HG03520 (cell line): ENCODE results near the gene PLCL2.
"Not testable (repeated sequence)": the region's sequence is repeated elsewhere in the genome, so short reads cannot be mapped to it uniquely, and the experiment has no call there.

Experiments
- ATAC-seq: cut with Tn5 transposase; IDR thresholded peaks from one replicate; pipeline ENCODE4 v1.9.1; 2021; ENCODE audit warnings: mild to moderate bottlenecking, moderate library complexity; ENCODE audit not compliant: unreplicated experiment

The PLCL2 gene

GRCh38 chr3:16950282-16950681 lies 65.5 kb downstream of the PLCL2 start:
- ATAC-seq, result no peak

GRCh38 chr3:16950845-16951244 lies 66.1 kb downstream of the PLCL2 start:
- ATAC-seq, result no peak

GRCh38 chr3:16957852-16958251 lies 73.1 kb downstream of the PLCL2 start:
- not testable (repeated sequence) for ATAC-seq

- no peak for ATAC-seq
Observed at GRCh38 chr3:16960125-16960524, 75.4 kb downstream of the PLCL2 start.

- ATAC-seq, result no peak
Observed at GRCh38 chr3:16961621-16962205, 77.0 kb downstream of the PLCL2 start.

- no peak for ATAC-seq
Observed at GRCh38 chr3:16975083-16975482, 90.3 kb downstream of the PLCL2 start.

- ATAC-seq, result no peak
Observed at GRCh38 chr3:16978234-16978920, 93.6 kb downstream of the PLCL2 start.

- ATAC-seq, result no peak
Observed at GRCh38 chr3:16978921-16979271, 94.1 kb downstream of the PLCL2 start.

- ATAC-seq, result not testable (repeated sequence)
Observed at GRCh38 chr3:16979769-16980515, 95.2 kb downstream of the PLCL2 start.

GRCh38 chr3:16980526-16980925 lies 95.8 kb downstream of the PLCL2 start:
- ATAC-seq, result not testable (repeated sequence)

- no peak for ATAC-seq
Observed at GRCh38 chr3:16982460-16982859, 97.7 kb downstream of the PLCL2 start.

- ATAC-seq, result no peak
Observed at GRCh38 chr3:16985608-16986007, 100.9 kb downstream of the PLCL2 start.

GRCh38 chr3:16987141-16987540 lies 102.4 kb downstream of the PLCL2 start:
- no peak for ATAC-seq

GRCh38 chr3:16990163-16990562 lies 105.4 kb downstream of the PLCL2 start:
- ATAC-seq, result no peak

GRCh38 chr3:16992198-16992597 lies 107.4 kb downstream of the PLCL2 start:
- no peak for ATAC-seq

- ATAC-seq, result no peak
Observed at GRCh38 chr3:16993227-16993626, 108.5 kb downstream of the PLCL2 start.

GRCh38 chr3:16994854-16995525 lies 110.2 kb downstream of the PLCL2 start:
- ATAC-seq, result no peak

GRCh38 chr3:16995601-16996000 lies 110.8 kb downstream of the PLCL2 start:
- no peak for ATAC-seq

- no peak for ATAC-seq
Observed at GRCh38 chr3:16998236-16998923, 113.6 kb downstream of the PLCL2 start.

GRCh38 chr3:16999161-16999560 lies 114.4 kb downstream of the PLCL2 start:
- ATAC-seq, result no peak

GRCh38 chr3:16999871-17000270 lies 115.1 kb downstream of the PLCL2 start:
- no peak for ATAC-seq
